NCI-H1417 (cell line): ENCODE measurements around the gene EYA3.

ENCODE experiments used
- DNase-seq, 3 experiments: peaks; one replicate each; lab custom pipeline; 2025; lab: John Stamatoyannopoulos, UW

Gene EYA3

GRCh38 chr1:27938488-27938887 lies 149.9 kb downstream of the EYA3 start:
- DNase-seq: no peak

DNA sequence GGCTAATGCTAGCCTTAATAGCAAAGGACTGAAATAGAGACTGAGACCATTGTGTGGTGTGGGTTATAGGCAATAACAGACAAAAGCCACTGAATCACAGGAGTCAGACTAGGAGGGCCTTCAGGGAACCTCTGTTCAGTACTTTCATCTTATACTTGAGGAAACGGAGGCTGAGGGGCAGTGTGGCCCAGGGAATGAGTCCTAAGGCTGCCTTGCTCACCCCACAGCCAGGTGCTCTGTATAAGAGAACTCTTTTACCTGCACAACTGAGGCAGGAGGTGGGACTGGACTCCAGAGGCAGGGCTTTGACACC lies 150.9 kb downstream of the EYA3 start:
- no peak for DNase-seq

DNA sequence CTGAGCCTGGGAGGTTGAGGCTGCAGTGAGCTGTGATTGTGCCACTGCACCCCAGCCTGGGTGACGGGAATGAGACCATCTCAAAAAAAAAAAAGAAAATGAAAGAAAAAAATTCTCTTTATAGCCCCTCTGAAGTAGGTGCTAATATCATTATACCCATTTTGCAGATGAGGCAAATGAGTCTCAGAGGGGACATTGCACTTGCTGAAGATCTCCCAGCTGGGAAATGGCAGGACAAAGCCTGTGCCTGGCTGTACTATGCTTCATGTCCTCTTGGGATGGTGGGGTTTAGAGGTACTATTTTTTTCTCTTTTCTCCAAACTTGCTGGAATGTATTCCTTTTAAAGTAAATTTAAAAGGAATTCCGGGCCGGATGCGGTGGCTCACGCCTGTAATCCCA lies 152.0 kb downstream of the EYA3 start:
- no peak for DNase-seq

DNA sequence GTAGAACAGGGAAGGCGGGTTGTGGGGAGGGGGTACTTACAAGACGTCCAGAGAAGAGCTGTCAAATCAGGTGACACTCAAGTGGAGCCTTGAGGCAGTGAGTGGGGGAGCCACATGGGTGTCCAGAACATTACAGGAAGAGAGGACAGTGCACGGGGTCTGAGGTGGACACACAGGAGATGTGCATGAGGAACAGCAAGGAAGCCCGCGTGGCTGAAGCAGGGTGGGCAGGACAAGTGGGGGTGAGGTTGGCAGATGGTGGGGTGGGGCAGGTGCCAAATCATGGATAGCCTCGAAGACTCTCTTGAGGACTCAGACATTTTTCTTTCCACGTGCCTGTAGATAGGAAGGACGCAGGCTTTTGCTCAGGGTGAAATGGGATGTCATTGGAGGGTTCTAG lies 152.7 kb downstream of the EYA3 start:
- no peak for DNase-seq

DNA sequence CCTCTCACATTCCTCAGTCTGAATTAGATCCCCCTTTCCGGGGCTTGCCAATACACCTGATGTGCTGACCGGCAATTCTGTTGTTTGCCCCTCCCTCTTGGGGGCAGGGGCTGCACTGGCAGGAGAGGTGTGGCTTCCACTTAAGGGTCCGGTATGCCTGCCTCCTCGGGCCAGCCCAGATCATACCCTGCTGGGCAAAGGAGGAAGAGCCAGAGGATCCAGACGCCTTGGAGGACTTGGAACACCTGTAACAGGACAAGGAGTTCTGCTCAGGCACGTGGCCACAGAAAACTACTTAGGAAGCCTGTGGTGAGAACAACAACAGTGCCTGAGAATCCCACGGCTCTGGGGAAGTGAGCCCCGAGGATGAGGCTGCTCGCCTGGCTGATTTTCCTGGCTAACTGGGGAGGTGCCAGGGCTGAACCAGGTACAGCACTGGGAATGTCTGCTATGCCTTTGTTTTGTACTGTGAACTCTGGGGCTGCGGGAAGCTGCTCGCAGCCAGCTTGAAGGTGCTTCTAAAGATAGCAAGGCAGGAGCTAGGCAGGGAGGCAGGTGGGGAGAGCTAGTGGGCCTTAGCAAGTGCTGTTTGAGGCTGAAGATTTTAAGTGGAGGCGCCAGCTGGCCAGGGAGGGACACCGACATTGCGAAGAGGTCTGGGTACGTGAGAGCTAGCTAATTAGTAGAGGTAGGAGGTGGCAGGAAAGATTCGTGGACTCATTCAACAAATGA lies 153.4 kb downstream of the EYA3 start, which contains the start of gene SMPDL3B:
Gene SMPDL3B, plus strand, starts transcription at position 183 of the 732 bp plus-strand sequence. Its CDS starts 184 bp downstream, at position 367.
- DNase-seq: peak; percentile 60 to 77 (median 63)

GRCh38 chr1:27931759-27932158 lies 156.7 kb downstream of the EYA3 start:
- DNase-seq: no peak

- no peak for DNase-seq
Observed at GRCh38 chr1:27931184-27931583, 157.2 kb downstream of the EYA3 start.

DNA sequence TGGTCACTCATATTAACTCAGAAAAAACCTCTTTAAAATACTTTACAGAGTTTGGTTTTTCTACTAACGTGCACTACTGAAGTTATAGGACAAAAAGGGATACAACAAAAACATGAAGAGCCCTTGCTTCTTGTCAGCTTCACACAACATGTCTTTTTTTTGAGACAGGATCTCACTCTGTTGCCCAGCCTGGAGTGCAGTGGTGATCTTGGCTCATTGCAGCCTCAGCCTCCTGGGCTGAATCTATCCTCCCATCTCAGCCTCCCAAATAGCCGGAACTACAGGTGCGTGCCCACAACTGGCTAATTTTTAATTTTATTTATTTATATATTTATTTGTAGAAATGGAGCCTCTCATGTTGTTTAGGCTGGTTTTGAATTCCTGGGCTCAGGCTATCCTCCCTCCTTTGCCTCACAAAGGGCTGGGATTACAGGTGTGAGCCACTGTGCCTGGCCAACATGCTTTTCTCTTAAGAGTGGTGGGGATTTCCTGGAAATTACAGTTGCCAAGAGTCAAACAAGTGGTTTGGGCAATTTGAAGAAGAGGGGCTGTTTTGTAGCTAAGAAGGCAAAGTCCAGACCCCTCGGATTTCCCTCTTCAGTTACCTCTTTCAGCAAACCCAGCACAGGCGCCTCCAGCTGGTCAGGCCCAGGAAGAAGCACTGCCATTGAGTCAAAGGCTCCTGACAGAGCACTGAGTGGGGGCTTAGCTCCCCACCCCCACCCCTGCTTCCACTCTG lies 160.0 kb downstream of the EYA3 start:
- DNase-seq: no peak

- DNase-seq: no peak
Observed at GRCh38 chr1:27922272-27922671, 166.1 kb downstream of the EYA3 start.
